HG03520 (cell line): ENCODE measurements around the gene GLRX.

Experiments
- ATAC-seq: cut with Tn5 transposase; IDR thresholded peaks from one replicate; pipeline ENCODE4 v1.9.1; 2021; ENCODE audit warnings: mild to moderate bottlenecking, moderate library complexity; ENCODE audit not compliant: unreplicated experiment

Gene GLRX

DNA sequence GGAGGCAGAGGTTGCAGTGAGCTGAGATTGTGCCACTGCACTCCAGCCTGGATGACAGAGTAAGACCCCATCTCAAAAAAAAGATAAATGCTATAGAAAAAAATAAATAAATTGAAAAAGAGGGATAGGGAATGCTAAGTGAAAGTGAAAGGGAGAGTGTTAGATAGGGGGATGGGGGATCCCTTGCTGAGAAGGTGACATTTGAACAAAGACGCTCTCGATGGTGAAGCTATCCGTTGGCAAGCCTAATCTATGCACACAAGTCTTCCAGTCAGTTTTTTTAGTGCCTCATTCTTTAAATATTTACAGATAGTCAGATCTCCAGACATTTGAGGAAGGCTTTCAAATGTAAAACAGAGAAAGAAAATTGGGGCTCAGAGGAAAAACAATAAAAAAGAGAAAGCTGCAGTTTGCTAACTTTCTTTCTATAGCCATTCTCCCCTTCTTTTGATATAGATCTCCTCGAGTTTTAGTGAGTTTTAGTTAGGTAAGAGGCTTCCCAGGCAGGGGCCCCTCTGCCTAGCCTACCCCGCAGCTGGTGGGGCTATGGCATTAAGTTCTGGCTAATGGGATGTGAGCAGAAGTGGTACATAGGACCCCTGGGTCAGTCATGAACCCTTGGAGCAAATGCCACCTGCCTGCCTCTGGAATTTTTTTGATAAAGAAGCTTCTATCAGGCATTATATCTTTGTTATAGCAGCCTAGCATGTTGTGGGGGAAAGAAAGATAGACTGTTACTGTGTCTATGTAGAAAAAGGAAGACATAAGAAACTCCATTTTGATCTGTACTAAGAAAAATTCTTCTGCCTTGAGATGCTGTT, 12.0 kb downstream of the GLRX start:
- no peak for ATAC-seq

DNA sequence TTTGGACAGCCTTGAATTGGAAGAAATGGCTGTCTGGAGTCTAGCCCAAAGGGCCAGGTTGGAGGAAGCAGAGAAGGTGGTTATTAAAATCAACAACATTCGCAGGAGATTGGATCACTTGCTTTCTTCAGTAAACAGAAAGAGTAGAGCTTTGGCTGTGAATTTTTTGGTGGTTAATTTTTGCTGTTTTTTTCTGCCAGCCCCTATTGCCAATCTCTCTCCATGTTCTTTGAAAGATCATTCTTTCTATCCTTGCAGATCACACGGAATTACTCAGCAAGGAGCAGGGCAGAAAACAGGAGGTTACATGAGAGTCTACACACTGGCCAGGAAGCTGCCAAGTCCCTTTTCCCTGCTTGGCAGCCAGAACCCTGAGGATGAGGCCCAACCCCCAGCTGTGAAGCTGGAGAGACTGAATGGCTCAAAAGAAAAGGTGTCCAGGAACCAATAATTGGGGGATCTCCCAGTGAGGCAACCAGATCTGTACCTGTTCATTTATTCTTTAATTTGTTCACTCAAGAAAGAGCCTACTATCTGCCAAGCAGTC, 13.0 kb downstream of the GLRX start:
- no peak for ATAC-seq

DNA sequence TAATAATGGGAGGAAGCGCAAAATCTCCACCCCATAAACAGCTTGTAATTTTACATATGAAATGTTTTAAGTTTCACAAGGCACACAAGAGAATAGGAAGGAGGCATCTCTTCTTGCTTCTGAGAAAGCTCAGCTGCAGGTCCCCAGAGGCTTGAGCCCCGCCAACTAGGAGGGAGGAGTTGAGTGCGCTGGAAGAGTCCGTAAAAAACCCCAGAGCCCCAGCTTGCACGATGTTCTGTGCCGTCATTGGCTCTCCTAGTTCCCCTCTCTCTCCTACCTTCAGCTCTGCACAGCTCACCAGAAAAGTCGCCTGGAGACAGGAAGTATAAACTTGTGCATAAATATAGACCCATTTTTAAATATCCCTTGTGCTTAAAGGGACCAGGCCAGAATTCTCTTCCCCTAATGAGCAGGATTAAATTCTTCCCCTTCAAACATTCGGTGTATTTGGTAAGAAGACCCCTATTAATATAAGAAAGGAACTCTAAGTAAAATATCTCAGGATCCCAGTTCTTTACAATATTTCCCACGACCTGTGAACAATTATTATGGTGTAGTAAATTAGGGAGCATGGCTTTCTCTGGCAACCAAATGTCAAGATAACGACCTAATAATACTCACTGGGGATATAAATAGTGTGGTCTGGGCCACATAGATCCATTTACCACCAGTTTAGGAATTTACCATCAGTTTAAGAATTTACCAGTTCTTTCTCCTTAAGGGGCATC, 13.7 kb downstream of the GLRX start:
- peak; percentile 100 for ATAC-seq

DNA sequence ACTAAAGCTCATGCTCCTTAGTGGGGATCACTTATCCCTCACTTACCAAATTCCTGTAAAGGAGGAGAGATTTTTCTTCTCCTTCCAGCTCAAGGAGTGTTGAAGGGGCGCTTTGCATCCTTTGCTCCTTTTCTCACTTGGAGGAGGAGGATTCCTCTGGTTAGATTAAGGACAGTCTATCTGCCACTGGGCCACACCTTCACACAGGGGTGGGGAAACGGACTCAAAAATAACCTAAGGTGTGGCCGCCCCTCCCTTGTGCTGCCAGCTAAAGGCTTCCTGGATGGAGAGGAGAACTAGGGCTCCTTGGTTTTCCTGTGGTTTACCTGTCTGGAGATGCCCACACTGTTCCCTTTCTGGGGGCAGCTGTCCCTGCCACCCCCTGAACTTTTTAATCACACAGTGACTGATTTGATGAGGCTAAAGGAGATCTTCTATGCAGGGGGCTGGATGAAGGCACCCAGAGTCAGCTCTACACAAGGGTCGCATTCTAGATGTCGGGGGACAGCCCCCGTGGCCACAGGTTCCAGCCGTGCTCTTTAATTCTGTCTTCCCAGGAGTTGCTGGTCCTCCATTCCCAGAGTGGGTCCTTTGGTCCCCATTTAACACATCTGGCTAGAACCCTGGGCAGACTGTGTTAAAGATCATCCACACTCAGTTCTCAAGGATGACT, 14.4 kb downstream of the GLRX start:
- no peak for ATAC-seq

DNA sequence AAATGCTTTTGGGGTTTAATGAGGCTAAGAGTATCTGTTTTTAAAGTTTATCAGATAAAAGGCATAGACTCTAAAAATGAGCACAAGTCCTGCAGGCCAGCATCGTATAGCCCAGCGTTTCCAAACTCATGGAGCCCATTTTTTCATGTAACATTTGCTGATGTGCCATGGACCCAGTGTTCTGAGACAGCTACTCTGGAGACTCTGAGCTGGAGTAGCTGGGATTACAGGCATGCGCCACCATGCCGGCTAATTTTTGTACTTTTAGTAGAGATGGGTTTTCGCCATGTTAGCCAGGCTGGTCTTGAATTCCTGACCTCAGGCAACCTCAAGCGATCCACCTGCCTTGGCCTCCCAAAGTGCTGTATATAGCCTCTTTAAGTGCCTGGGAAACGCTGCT, 15.8 kb downstream of the GLRX start:
- no peak for ATAC-seq

DNA sequence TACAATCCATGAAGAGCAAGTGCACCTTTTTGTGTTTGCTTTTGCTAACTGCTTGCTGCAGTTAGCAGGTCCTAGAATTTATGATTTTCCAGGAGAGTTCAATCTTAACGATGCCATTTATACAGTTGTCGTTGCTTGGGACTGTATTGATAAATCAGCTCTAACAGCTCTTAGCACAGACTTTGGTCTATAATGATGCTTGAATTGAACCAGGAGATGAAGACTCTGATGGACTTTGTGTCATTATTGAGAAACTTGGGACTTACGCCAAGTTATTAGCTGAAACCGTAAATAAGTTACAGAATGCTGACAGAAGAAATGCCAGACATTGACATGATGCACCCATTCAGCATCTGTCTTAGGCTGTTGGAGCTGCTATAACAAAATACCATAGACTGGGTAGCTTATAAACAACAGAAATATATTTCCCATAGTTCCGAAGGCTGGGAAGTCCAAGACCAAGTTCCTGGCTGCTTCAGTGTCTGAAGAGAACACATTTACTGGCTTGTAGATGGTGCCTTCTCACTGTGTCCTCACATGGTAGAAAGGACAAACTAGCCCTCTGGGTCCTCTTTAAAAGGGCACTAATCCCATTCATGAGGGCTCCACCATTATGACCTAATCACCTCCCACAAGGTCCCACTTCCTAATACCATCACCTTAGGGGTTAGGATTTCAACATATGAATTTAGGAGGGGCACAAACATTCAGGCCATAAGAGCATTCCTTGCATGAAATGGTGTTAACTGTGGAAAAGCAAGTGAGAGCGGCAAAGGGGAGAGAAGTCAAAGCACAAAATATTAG, 17.6 kb downstream of the GLRX start:
- ATAC-seq, result no peak

DNA sequence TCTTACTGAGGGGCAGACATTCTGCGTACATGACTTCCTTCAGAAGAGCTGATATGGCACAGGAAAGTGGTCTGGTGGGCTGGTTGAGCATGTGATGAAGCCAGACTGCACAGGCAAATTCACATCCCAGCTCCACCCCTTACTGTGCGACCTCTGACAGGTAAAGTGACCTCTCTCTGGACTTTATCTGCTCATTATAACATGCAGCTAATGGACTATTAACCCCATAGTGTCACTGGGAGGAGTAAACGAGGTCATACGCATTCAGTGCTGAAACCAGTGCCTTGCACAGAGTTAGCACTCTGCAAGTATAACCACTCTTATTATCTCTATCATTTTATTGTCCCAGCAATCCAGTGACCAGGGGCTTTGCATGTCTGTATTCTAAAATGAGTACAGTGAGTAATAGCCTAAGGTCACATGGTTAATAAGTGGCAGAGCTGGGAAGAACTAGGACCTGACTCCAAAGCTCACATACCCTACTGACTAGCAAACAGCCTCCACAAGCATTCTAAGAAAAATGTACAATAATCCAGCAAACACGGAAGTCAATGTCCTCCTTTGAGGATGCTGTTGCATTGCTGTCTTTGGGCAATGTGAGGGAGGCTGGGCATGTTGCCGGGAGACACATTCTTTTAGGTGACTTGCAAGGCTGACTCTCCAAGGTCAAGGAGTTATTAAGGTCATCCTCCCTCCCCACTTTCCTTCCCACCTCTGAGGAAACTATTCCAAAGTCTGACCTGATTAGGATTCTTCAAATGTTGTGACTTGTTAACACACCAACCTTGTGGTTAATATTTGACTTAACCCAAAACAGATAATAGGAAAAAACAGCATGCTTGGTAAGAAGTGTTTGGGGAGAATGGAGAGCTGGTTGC, 19.0 kb downstream of the GLRX start:
- ATAC-seq, result no peak

DNA sequence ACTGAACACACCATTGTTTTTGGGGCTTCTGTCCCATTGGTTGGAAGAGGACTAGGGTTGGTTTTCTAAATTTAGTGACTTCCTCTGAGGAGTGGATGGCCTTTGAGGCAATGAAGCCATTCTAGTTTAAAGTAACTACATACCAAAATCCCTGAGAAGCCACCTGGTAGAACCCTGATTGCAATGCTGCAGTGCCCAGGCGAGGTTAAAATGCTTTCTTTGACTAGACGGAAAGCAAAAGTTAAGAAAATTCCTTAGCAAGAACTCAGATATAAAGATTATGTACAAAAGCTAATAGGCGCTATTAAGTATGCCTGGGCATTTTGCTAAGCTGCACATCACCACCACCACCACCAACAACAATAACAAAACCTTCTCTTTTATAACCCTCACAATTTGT, 20.6 kb downstream of the GLRX start:
- ATAC-seq, result no peak

DNA sequence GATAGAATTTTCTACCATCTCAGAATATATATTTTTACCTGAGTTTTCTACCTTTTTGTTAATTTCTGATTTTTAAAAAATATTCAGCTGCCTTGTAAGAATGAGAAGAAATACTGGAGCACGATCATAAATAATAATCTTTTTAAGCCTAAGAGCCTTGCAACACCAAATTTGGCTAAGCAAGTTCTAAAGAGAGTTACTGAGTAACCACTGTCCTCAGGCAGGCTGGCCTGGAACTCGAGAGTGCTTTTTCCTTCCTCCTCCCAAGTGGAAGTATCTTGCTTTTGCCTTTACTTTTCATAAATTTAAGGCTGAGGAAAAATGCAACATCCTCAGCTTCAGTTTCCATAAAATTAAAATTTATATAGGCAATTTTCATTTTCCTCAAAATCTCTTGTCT, 21.0 kb downstream of the GLRX start:
- no peak for ATAC-seq

DNA sequence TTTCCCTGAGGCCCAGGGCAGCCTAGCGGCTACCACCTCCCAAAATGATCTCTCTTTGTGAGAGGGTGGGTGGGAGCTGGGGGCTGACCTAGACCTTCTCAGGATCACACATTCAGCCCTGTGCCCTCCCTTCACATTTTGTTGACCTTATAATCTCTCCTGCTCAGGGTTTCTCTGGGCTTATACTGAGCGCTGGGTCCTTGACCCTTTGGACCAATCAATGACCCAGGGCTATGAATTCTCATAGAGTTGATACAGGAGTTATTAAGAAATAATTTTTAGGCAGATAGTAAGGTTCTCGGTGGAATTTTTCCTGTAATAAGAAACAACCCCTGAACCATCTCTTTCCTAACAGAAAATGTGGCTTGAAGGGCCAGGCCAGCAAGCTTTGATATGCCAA, 22.0 kb downstream of the GLRX start:
- no peak for ATAC-seq

DNA sequence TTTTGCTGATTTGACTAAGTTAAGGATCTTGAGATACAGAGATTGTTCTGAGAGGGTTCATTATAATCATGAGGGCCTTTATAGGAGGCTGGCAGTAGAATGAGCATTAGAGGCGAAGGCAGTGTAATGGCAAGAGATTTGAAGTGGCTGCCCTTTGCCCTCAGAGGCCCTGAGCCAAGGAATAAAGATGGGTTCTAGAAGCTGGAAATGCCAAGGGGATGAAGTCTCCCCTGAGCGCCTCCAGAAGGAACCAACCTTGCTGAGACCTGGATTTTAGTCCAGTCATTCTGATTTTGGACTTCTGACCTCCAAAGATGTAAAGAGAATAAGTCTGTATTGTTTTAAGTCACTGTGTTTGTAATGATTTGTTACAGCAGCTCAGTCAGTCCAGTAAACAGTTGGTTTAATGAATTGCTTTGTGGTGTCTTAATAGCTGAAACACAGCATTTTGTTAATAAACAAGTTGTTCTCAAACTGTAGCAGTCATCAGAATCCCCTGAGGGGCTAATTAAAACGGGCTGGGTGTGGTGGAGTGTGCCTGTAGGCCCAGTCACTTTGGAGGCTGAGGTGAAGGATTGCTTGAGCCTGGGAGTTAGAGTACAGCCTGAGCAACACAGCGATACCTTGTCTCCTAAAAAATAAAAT, 23.2 kb downstream of the GLRX start:
- ATAC-seq, result no peak

DNA sequence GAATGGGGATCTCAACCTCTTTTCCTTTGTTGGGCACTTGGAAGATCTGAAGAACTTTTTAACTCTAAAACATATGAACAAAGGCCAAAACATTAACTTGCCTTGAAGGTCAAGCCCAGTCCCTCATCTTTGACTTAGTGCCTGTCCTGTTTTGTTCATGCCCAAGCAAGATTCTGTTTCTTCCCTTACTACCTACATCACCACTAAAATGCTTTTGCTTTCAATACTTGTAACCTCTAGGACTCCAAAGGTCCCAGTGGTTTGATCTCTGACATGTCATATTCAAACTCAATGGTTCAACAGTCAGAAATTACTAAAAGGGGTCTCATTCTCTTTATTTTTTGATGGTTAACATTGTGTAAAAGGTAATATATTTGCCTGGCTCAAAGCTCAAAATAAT, 24.0 kb downstream of the GLRX start:
- no peak for ATAC-seq

DNA sequence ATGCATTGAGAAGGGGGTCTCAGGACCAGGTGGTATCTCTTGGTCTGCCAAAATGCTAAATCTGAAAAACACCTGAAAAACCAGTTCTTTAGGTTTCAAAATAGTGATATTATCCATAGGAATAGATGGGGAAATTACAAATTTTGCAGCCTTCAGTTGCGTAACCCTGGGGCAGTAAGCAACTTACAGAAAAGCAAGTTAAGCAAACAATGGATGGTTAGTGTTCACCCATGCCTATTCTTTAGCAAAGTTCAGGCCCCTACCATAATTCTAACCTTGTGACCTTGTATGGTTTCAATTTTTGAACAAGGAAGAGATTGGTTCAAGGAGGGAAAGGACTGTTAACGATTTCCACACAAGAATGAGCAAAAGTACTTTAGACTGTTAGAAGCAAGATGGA, 24.5 kb downstream of the GLRX start:
- no peak for ATAC-seq

DNA sequence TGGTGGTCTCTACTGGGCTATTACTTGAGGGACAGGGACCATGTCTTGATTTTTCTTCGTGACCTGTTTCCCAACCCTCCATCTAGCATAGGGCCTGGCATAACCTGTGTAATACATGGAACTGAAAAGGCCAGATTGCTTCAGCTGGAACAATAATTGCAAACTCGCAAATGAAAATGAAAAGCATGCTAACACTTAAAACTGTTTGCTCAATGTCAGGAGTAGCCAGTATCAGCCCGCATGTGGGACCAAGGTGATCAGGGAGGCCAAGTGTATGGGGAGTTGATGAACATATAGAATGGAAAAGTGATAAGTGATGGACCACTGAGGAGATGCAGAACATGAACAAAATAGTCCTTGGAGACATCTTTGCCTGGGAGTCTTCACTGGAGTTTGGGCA, 25.2 kb downstream of the GLRX start:
- ATAC-seq, result no peak

DNA sequence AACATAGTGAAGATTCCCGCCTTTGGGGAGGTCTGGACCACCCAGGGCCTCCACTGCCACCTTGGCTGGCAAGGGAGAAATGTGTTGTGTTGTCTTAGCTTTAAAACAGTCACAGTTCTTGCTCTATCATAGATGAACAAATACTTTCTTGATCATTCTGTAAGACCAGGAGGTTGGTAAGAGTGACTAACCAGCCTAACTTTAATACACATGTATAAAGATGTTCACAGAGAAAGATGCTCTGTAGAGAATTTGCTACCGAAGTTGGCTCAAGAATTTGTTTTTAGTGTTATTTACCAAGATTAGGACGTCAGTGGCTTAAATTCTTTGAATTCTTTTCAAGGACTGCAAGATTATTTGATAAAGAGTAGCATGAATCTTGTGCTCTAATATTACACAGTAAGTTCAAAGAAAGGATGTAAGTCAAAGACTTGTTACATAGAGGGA, 28.4 kb downstream of the GLRX start:
- no peak for ATAC-seq

DNA sequence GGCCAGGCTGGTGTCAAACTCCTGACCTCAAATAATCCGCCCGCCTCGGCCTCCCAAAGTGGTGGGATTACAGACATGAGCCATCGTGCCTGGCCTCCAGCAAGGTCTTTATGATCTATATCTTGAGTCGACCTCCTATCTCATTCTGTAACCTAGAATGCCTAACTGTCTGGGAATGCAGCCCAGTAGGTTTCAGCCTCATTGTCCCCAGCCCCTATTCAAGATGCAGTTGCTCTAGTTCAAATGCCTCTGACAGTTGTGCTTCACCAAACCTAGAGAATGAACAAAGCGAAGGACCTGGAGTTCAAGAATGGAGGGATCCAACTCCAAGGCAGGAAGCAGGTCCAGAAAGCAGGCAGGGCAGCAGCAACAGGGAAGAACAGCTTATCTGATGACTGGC, 30.8 kb downstream of the GLRX start:
- ATAC-seq, result no peak

DNA sequence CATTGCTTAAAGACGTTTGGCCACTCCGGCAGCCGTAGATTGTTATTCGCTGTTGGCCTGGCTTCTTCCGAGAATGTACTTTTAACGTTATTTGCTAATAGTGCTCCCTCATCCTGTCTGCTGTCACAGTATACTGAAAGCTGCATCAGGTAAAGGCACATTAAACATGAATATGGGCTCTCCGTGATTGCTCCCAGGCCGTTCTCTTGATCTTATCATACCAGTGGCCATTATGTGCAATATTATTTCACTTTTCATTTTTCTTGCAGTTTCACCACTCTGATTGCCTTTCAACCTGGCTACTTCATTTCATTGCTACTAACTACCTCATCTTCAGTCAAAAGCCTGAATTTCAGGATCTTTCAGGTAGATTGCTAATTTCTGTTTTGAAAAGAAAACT, 34.0 kb downstream of the GLRX start:
- no peak for ATAC-seq

DNA sequence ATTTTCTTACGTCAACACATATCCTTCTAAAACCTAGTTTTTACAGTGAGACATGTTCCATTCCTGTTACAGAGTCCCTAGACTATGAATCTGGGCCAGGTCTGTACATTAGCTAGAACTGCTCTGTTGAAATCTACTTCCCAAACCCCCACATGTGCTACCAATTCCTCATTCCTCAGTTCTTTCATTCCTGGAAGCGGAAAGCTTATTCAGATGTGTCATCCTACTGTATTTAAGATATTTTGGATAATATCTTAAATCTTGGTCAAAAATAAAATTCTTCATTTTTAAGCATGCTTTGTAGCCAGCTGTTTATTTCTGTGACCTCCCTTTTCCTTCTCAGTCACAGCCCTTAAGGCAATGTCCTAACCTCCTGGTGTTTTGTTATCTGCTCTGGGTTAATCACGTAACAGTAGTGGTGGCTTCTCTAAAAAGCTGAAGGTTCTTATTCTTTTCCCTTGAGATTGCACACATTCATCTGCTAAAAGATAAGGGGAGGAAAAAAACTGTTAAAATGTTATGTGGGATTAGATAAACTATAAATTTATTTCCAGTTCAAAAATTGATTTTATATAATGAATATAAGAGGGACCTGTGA, 35.6 kb downstream of the GLRX start:
- no peak for ATAC-seq
